ENCODE measurements around the gene CBLN2.

DNA sequence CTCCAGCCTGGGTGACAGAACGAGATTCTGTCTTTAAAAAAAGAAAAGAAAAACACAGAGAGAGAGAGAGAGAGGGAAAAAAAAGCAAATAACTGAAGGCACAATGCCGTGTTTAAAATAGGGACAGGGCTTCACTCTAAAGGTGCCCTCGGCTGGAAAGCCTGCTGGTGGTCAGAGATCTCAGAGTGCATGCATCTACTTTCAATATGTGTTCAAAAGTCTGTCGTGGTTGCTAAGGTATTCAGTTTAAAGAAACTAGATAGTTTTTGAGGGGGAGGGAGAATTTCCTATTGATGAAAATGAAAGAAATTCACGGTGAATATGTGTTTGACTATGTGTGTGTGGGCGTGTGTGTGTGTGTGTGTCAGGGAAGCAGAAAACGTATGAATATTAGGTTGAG is 11.0 kb upstream of the CBLN2 start:
- TF ChIP-seq ESRRG (CRISPR knock-in tag; IDR thresholded peaks at IDR 0.05) (no peak), OSR1 (CRISPR knock-in tag; IDR thresholded peaks at IDR 0.05) (no peak)

Measured in SK-N-SH treated with all-trans-retinoic acid at 6 μM for 48 hours (cell line).